Ishikawa (cell line): ENCODE measurements around the gene HDAC5.

Experiments used
- EGR1 ChIP-seq: IDR thresholded peaks from 2 replicates; pipeline ENCODE4 v1.6.1; 2012
- FOXM1 ChIP-seq: IDR thresholded peaks from 2 replicates; pipeline ENCODE4 v1.6.1; 2012; ENCODE audit warnings: low read depth, borderline replicate concordance
- RAD21 ChIP-seq: IDR thresholded peaks from 2 replicates; pipeline ENCODE4 v1.6.1; 2012; ENCODE audit warnings: low read depth
- TAF1 ChIP-seq: IDR thresholded peaks from 2 replicates; pipeline ENCODE4 v1.6.1; 2012; ENCODE audit warnings: low read depth, mild to moderate bottlenecking
- YY1 ChIP-seq: IDR thresholded peaks from 2 replicates; pipeline ENCODE4 v1.6.1; 2012; ENCODE audit warnings: low read depth
- ZBTB7A ChIP-seq: IDR thresholded peaks from 2 replicates; pipeline ENCODE4 v1.6.1; 2012; ENCODE audit warnings: low read depth
- TF ChIP-seq, protein P1 (sequence below): IDR thresholded peaks from 2 replicates; pipeline ENCODE4 v1.6.1; 2012; ENCODE audit warnings: low read depth, mild to moderate bottlenecking
- TF ChIP-seq, protein P2 (sequence below): IDR thresholded peaks from 2 replicates; pipeline ENCODE4 v1.6.1; 2012
- TF ChIP-seq, protein P3 (sequence below): IDR thresholded peaks from 2 replicates; pipeline ENCODE4 v1.6.1; 2012

DNA sequence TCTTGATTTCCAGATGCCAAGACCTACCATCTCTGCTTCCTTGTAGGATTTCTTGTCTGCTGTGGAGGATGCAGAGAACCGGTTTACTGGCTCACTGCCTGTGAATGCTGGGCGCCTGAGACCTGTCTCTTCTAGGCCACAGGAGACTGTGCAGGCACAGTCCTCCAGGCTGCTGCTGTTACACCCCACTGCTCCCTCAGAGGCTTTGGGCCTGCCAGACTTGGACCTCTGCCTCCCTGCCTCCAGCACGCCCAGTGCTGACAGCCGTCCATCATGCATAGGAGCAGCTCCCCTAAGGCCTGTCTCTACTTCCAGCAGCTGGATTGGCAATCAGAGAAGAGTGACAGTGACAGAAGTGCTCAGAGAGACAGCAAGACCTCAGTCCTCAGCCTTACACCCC, 24.4 kb upstream of the HDAC5 start:
- TF ChIP-seq, protein P1, sequence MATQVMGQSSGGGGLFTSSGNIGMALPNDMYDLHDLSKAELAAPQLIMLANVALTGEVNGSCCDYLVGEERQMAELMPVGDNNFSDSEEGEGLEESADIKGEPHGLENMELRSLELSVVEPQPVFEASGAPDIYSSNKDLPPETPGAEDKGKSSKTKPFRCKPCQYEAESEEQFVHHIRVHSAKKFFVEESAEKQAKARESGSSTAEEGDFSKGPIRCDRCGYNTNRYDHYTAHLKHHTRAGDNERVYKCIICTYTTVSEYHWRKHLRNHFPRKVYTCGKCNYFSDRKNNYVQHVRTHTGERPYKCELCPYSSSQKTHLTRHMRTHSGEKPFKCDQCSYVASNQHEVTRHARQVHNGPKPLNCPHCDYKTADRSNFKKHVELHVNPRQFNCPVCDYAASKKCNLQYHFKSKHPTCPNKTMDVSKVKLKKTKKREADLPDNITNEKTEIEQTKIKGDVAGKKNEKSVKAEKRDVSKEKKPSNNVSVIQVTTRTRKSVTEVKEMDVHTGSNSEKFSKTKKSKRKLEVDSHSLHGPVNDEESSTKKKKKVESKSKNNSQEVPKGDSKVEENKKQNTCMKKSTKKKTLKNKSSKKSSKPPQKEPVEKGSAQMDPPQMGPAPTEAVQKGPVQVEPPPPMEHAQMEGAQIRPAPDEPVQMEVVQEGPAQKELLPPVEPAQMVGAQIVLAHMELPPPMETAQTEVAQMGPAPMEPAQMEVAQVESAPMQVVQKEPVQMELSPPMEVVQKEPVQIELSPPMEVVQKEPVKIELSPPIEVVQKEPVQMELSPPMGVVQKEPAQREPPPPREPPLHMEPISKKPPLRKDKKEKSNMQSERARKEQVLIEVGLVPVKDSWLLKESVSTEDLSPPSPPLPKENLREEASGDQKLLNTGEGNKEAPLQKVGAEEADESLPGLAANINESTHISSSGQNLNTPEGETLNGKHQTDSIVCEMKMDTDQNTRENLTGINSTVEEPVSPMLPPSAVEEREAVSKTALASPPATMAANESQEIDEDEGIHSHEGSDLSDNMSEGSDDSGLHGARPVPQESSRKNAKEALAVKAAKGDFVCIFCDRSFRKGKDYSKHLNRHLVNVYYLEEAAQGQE, result no peak
- TF ChIP-seq ZBTB7A (no peak), TAF1 (no peak), FOXM1 (no peak), EGR1 (no peak), RAD21 (no peak), YY1 (no peak)
- TF ChIP-seq, protein P2, sequence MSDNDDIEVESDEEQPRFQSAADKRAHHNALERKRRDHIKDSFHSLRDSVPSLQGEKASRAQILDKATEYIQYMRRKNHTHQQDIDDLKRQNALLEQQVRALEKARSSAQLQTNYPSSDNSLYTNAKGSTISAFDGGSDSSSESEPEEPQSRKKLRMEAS, result no peak
- TF ChIP-seq, protein P3, sequence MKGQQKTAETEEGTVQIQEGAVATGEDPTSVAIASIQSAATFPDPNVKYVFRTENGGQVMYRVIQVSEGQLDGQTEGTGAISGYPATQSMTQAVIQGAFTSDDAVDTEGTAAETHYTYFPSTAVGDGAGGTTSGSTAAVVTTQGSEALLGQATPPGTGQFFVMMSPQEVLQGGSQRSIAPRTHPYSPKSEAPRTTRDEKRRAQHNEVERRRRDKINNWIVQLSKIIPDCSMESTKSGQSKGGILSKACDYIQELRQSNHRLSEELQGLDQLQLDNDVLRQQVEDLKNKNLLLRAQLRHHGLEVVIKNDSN, result no peak
